KMS-11 (cell line): ENCODE results near the gene OR11A1.

ENCODE experiments used
- H2AFZ ChIP-seq: fragments of 200-600 bp; sonication (generic); 2 replicates; pipeline ENCODE4 v1.6.1; 2016; ENCODE audit warnings: antibody characterized with exemption, mixed run types, low read depth
- H3K27ac ChIP-seq: fragments of 200-600 bp; sonication (generic); 2 replicates; pipeline ENCODE4 v1.6.1; 2016; ENCODE audit warnings: mild to moderate bottlenecking, mixed run types
- H3K27me3 ChIP-seq: fragments of 200-600 bp; sonication (generic); 2 replicates; pipeline ENCODE4 v1.6.1; 2017; ENCODE audit warnings: mild to moderate bottlenecking, low read depth, mixed run types, moderate library complexity; ENCODE audit not compliant: insufficient read depth
- H3K36me3 ChIP-seq: fragments of 200-600 bp; sonication (generic); 2 replicates; pipeline ENCODE4 v1.6.1; 2017; ENCODE audit warnings: mild to moderate bottlenecking, mixed run types; ENCODE audit not compliant: insufficient read depth
- H3K4me1 ChIP-seq: fragments of 200-600 bp; sonication (generic); 2 replicates; pipeline ENCODE4 v1.6.1; 2016; ENCODE audit warnings: mild to moderate bottlenecking, low read depth, mixed run types; ENCODE audit not compliant: poor library complexity, severe bottlenecking
- H3K4me2 ChIP-seq: fragments of 200-600 bp; sonication (generic); 2 replicates; pipeline ENCODE4 v1.7.0; 2016; ENCODE audit warnings: mild to moderate bottlenecking, mixed run types
- H3K4me3 ChIP-seq: fragments of 200-600 bp; sonication (generic); IDR thresholded peaks from 2 replicates; pipeline ENCODE4 v1.6.1; 2017; ENCODE audit warnings: low read depth, low read length, mixed read lengths; ENCODE audit not compliant: insufficient read depth
- H3K79me2 ChIP-seq: fragments of 200-600 bp; sonication (generic); 2 replicates; pipeline ENCODE4 v1.6.1; 2016; ENCODE audit warnings: low read depth, mixed run types; ENCODE audit not compliant: insufficient read depth
- H3K9ac ChIP-seq: fragments of 200-600 bp; sonication (generic); 2 replicates; pipeline ENCODE4 v1.6.1; 2016; ENCODE audit warnings: mild to moderate bottlenecking, mixed run types
- H4K20me1 ChIP-seq: fragments of 200-600 bp; sonication (generic); 2 replicates; pipeline ENCODE4 v1.6.1; 2016; ENCODE audit warnings: mild to moderate bottlenecking, mixed run types; ENCODE audit not compliant: insufficient read depth
- TF ChIP-seq, protein P1 (sequence below): fragments of 200-600 bp; sonication (generic); conservative IDR thresholded peaks from 2 replicates; pipeline ENCODE4 v1.6.1; 2017; ENCODE audit warnings: low read depth, mild to moderate bottlenecking, antibody characterized with exemption, low read length, moderate library complexity, mixed read lengths

The OR11A1 gene

DNA sequence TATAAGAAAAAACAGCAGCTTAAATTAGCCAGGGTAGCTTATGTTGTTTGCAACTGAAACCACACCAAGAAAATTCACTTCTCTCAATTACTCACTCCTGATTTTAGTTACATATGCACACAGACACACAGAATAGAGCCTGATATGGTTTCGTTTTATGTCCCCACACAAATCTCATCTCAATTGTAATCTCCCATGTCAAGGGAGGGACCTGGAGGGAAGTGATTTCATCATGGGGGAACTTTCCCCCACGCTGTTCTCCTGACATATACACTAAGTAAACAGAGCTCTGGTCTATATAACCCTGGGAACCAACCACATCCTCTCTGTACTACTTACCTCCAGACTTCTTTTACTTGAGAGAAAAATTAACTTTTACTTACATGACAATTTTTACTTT, 32.3 kb downstream of the OR11A1 start:
- Histone ChIP-seq H3K36me3 (no peaks in the 10 kb centered on the region), H3K4me3 (no peak overlapping the region), H4K20me1 (no peaks in the 10 kb centered on the region), H3K79me2 (no peaks in the 10 kb centered on the region), H2AFZ (no peak overlapping the region), H3K27ac (no peak overlapping the region), H3K4me1 (no peaks in the 10 kb centered on the region), H3K27me3 (no peaks in the 10 kb centered on the region), H3K4me2 (no peak overlapping the region), H3K9ac (no peak overlapping the region)
- TF ChIP-seq, protein P1, sequence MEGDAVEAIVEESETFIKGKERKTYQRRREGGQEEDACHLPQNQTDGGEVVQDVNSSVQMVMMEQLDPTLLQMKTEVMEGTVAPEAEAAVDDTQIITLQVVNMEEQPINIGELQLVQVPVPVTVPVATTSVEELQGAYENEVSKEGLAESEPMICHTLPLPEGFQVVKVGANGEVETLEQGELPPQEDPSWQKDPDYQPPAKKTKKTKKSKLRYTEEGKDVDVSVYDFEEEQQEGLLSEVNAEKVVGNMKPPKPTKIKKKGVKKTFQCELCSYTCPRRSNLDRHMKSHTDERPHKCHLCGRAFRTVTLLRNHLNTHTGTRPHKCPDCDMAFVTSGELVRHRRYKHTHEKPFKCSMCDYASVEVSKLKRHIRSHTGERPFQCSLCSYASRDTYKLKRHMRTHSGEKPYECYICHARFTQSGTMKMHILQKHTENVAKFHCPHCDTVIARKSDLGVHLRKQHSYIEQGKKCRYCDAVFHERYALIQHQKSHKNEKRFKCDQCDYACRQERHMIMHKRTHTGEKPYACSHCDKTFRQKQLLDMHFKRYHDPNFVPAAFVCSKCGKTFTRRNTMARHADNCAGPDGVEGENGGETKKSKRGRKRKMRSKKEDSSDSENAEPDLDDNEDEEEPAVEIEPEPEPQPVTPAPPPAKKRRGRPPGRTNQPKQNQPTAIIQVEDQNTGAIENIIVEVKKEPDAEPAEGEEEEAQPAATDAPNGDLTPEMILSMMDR: no peak

DNA sequence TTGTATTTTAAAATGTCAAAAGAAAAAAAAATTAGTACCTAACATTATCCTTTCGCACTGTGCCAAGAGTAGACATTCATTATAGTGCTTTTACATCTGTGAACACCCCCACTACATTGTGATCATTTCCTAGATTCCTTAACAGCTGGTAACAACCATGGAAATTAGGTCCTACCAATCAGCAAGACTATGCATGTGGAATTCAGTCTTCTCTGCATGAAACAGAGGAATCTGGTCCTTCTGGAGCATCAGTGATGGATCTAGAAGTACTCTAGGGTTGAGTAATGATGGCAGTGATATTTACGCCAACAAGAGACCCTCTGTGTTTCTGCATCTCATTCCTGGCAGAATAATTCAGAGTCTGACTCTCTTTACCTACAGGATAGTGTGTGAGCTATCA, 32.7 kb downstream of the OR11A1 start:
- H3K79me2 ChIP-seq: no peaks in the 10 kb centered on the region
- H3K4me3 ChIP-seq: no peak overlapping the region
- no peak overlapping the region for H2AFZ ChIP-seq
- no peak overlapping the region for H3K27ac ChIP-seq
- H3K27me3 ChIP-seq: no peaks in the 10 kb centered on the region
- H3K36me3 ChIP-seq: no peaks in the 10 kb centered on the region
- H3K4me2 ChIP-seq: no peak overlapping the region
- TF ChIP-seq, protein P1: no peak
- H3K4me1 ChIP-seq: no peaks in the 10 kb centered on the region
- H4K20me1 ChIP-seq: no peaks in the 10 kb centered on the region
- H3K9ac ChIP-seq: no peak overlapping the region

DNA sequence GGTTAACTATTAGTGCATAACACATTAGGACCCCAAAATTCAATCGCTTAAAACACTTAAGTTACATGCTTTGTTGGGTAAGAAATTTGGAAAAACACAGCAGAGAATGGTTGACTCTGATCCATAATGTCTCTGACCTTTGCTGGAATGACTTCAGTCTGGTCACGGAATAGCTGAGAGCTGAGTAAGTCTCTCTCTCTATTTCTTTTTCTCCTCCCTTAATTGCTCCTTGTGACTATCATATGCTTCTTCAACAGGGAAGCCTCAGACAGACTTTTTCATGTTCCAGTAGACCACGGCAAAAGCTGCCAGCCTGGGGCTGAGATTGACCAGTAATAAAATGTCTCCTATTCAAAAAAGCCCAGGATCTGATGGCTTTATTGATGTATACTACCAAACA, 37.4 kb downstream of the OR11A1 start:
- Histone ChIP-seq H3K4me2 (no peak overlapping the region), H3K36me3 (no peaks in the 10 kb centered on the region), H4K20me1 (no peaks in the 10 kb centered on the region), H3K79me2 (no peaks in the 10 kb centered on the region), H3K27me3 (no peaks in the 10 kb centered on the region), H3K4me1 (no peaks in the 10 kb centered on the region), H3K4me3 (no peak overlapping the region), H3K9ac (no peak overlapping the region), H3K27ac (no peak overlapping the region), H2AFZ (no peak overlapping the region)
- TF ChIP-seq, protein P1: no peak

DNA sequence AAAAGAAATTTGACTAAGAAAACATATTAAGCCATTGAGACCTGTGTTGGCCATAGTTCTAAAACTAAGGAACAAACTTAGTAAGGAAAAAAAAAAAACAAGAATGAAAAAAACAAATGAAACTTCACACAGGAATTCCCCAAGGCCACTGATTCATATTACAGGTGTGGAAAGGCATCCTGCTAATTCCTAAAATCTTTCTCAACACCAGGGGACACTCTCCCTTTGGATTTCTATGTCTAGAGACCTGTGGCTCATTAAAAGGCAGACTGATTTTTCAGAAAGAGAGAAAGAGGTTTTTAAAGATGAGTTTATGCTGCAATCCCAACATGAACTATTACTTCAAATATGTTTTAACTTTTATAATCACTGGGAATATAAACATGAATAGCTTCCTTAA, 42.3 kb downstream of the OR11A1 start, which contains the start of gene OR12D1:
Gene OR12D1, plus strand, starts transcription at position 341 of the 400 bp plus-strand sequence.
- Histone ChIP-seq H3K27me3 (no peaks in the 10 kb centered on the region), H3K27ac (no peak within 1 kb of the TSS), H3K4me1 (no peaks in the 10 kb centered on the region), H3K9ac (no peak within 1 kb of the TSS), H3K4me2 (no peak within 1 kb of the TSS), H3K36me3 (no peaks in the 10 kb centered on the region), H3K79me2 (no peaks in the 10 kb centered on the region), H4K20me1 (no peaks in the 10 kb centered on the region), H2AFZ (no peak within 1 kb of the TSS), H3K4me3 (no peak within 1 kb of the TSS)
- TF ChIP-seq, protein P1: no peak
